ENCODE measurements around the gene ABAT. TPM values are rescaled to one million over a fixed set of nuclear protein-coding genes. Genes with fewer than 3 reads are reported as not detected.

Gene ABAT
- total and polyA plus RNA-seq, 10 of the 15 experiments (the other 5 are each of a cell fraction or from before 2014, with no cell fraction given) = 1.0 to 10.6 (median 1.9) TPM

- ChIA-PET RAD21 (ENCODE audit: unreplicated experiment) (no interaction called here), POLR2A (no interaction called here), CTCF (no interaction called here), SMC1A (ENCODE audit: uncharacterized antibody, unreplicated experiment) (no interaction called here)
- no peak overlapping the region for H3K9ac ChIP-seq (ENCODE audit: control insufficient read depth, insufficient read depth, low read length)
- H3K27ac ChIP-seq (ENCODE audit: control insufficient read depth, insufficient read depth) = no peak overlapping the region
- no peak overlapping the region for H3K4me2 ChIP-seq (ENCODE audit: control insufficient read depth, insufficient read depth)
- no peak overlapping the region for H3K4me3 ChIP-seq
- no peaks in the 10 kb centered on the region for H3K27me3 ChIP-seq (replicated peaks in 1 of 2; ENCODE audit: control insufficient read depth in 2 of 2, insufficient read depth in 2 of 2, low read length in 1 of 2)
- no peaks in the 10 kb centered on the region; the same call in 2 of the 3 replicates for H3K9me3 ChIP-seq (replicated peaks; ENCODE audit: control insufficient read depth, insufficient read depth, low read length)
- 50% methylated on average over 14 of the region's 14 CpGs for WGBS (ENCODE audit: insufficient coverage, insufficient replicate concordance, low lambda C conversion rate, missing lambda C conversion rate)
- no peak overlapping the region for H2AFZ ChIP-seq (ENCODE audit: control insufficient read depth, low read depth, low read length)
- H4K20me1 ChIP-seq (ENCODE audit: control insufficient read depth, insufficient read depth) = no peaks in the 10 kb centered on the region
- peak; percentile 46; the same call in 1 of the 2 replicates for TF ChIP-seq RFX5 (IDR thresholded peaks at IDR 0.05; ENCODE audit: low read depth, low read length)
- no peak for TF ChIP-seq TCF12 (IDR thresholded peaks at IDR 0.05; ENCODE audit: low read depth, low read length)
- TF ChIP-seq BMI1 (IDR thresholded peaks at IDR 0.05; ENCODE audit: borderline replicate concordance) = peak; percentile 89
- TF ChIP-seq E2F4 (IDR thresholded peaks at IDR 0.05; ENCODE audit: low read depth, low read length) = no peak
- no peak for TF ChIP-seq IRF4 (IDR thresholded peaks at IDR 0.05; ENCODE audit: low read depth, low read length)
- no peak for TF ChIP-seq RUNX3 (IDR thresholded peaks at IDR 0.05; ENCODE audit: low read length)
- TF ChIP-seq ZNF217 (IDR thresholded peaks at IDR 0.05) = no peak
- no peak for TF ChIP-seq ZBTB4 (CRISPR knock-in tag; IDR thresholded peaks at IDR 0.05)
- TF ChIP-seq RBBP5 (conservative IDR thresholded peaks at IDR 0.05) = no peak
- TF ChIP-seq CHD2 (IDR thresholded peaks at IDR 0.05; ENCODE audit: borderline replicate concordance, low read depth, low read length) = no peak
- TF ChIP-seq CHD4 (IDR thresholded peaks at IDR 0.05) = no peak
- TF ChIP-seq POLR2AphosphoS5 (IDR thresholded peaks at IDR 0.05; ENCODE audit: low read length) = no peak
- TF ChIP-seq WRNIP1 (IDR thresholded peaks at IDR 0.05; ENCODE audit: borderline replicate concordance, low read depth, low read length) = no peak
- TF ChIP-seq GABPA (IDR thresholded peaks at IDR 0.05; ENCODE audit: low read depth) = no peak
- TF ChIP-seq TBL1XR1 (IDR thresholded peaks at IDR 0.05; ENCODE audit: low read depth, low read length) = no peak
- TF ChIP-seq PML (IDR thresholded peaks at IDR 0.05; ENCODE audit: low read length) = no peak
- no peak for TF ChIP-seq TCF3 (IDR thresholded peaks at IDR 0.05; ENCODE audit: borderline replicate concordance, insufficient read depth, low read depth, low read length)
- no peak for DNase-seq (ENCODE audit: low read depth, low spot score)
- FAIRE-seq = no peak
- ATAC-seq = peak; percentile 49
- no peaks in the 10 kb centered on the region for H3K4me1 ChIP-seq (ENCODE audit: control insufficient read depth, insufficient read depth, low read length)
- in situ Hi-C loops (cut with MboI) (no loop called here), intact Hi-C loops (cut with micrococcal nuclease; ENCODE audit: unreplicated experiment) (no loop called here)
- no peaks in the 10 kb centered on the region for H3K36me3 ChIP-seq (ENCODE audit: control insufficient read depth in 2 of 2, insufficient read depth in 2 of 2, low read length in 1 of 2)
- no peaks in the 10 kb centered on the region for H3K79me2 ChIP-seq (ENCODE audit: control insufficient read depth, insufficient read depth, low read length)
- BruUV-seq (replicated peaks) = no TSS peak
These were observed 45.9 kb downstream of the ABAT start for GRCh38 chr16:8720080-8720966.

Data from GM12878 (cell line).